Activated naive CD4-positive, alpha-beta T cell treated with anti-CD3 and anti-CD28 coated beads, Interleukin-2, amount 50 U/mL, for 24 hours (primary cell): ENCODE data around the gene FADS6.
A peak's percentile ranks its signal among the peaks of the same experiment; 100 is the strongest.

Source experiments
- H3K27ac Mint-ChIP-seq: one replicate; pipeline ENCODE4 v1.8.0; 2021; ENCODE audit warnings: mild to moderate bottlenecking, mixed read lengths
- H3K27me3 Mint-ChIP-seq: one replicate; pipeline ENCODE4 v1.8.0; 2021; ENCODE audit warnings: mixed read lengths
- H3K36me3 Mint-ChIP-seq: one replicate; pipeline ENCODE4 v1.8.0; 2021; ENCODE audit warnings: mixed read lengths
- H3K4me1 Mint-ChIP-seq: one replicate; pipeline ENCODE4 v1.8.0; 2021; ENCODE audit warnings: mixed read lengths
- H3K4me3 Mint-ChIP-seq: one replicate; pipeline ENCODE4 v1.8.0; 2021; ENCODE audit warnings: mild to moderate bottlenecking, mixed read lengths
- H3K9me3 Mint-ChIP-seq: one replicate; pipeline ENCODE4 v1.8.0; 2021; ENCODE audit warnings: mixed read lengths

The FADS6 gene

DNA sequence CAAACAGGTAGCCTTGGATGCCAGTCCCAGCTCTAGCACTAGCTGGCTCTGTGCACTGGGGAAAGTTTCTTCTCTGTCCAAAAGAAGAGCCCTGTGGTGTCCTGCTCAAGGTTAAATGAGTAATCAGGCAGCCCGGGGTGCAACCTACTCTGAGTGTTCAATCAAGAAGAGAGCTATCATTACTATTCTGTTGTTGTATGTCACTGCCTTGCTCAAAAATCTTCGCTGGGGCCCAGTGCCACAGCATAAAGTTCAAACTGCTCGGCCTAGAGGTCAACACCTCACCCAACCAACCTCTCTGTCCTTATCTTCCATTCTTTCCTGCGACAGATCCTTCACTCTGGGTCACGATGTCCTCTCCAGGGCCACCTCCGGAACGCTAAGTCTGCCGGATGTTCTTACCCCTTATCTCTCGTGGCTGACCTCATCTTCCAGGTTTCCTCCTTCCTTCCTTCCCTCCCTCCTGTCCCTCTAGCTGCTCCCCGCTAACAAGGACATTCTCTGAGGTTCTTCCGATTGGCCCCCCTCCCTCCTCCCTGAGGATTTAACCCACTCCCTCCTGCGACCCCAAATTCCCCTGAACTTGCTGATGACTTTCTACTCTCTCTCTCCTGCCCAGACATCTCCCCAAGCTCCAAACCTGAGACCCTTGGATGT is 25.1 kb downstream of the FADS6 start:
- Mint-ChIP-seq H3K4me1 (peaks cover 17% of the 10 kb centered on the region), H3K27ac (no peak overlapping the region), H3K4me3 (no peak overlapping the region), H3K36me3 (no peaks in the 10 kb centered on the region), H3K27me3 (no peaks in the 10 kb centered on the region), H3K9me3 (no peaks in the 10 kb centered on the region)

DNA sequence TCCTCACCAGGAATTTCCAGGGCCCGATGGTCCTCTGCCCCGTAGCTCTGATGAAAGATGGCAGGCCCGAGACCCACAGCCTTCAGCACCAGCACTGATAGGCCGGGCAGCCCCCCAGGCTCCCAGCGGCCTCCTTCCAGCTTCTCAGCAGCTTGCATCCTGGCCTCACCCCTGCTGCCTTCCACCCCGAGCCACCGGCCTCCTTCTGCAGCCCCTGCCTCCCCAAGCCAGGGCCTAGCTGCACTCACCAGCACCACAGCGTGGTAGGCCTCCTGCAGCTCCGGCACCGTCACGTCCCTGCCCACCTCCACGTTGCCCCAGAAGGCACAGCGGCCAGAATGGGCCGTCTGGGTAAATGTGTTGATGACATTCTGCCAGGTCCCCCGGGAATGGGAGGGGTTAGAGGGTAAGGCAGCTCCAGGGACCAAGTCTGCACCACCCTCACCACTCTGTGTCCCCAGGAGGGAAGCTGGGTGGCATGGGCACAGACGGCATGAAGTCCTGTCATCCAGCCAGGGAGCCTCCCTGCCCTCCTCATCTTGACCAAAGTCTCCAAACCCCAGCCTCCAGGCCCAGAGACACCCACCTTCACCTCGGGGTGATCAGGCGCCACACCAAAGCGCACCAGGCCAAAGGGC is 27.1 kb downstream of the FADS6 start:
- Mint-ChIP-seq H3K4me3 (no peak overlapping the region), H3K36me3 (no peaks in the 10 kb centered on the region), H3K27ac (no peak overlapping the region), H3K9me3 (no peaks in the 10 kb centered on the region), H3K27me3 (peaks cover 1% of the 10 kb centered on the region), H3K4me1 (peaks cover 10% of the 10 kb centered on the region)

DNA sequence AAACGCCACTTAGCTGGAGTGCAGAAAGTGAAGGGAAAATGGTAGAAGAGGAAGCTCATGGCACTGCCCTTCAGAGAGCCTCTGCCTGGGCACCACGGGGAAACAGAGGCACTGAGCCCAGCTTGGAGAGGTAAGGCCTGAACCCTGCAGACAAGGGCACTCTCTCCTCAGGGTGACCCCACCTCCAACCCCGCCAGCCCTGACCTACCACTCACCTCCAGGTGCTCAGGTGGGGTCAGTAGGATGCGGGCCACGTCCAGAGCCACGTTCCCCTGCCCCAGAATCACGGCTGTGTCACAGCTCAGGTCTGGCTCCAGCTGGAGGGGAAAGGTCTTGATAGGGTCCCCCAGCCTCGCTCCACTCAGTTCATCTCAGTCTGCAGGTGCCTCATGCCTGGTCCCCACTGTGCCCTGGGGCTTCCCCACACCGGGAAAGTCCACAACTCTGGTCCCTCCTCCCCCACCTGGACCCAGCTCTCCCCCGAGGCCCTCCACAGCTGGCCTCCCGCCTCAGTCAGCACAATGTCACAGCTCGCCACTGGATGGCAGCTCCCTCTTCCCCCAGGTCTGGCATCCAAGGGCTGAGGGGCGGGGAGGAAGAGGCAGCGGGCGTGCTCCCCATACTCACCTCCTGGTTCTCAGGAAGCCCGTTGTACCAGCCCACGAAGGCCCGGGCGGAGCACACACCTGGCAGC is 27.8 kb downstream of the FADS6 start:
- H3K4me3 Mint-ChIP-seq: no peak overlapping the region
- peaks cover 1% of the 10 kb centered on the region for H3K27me3 Mint-ChIP-seq
- H3K27ac Mint-ChIP-seq: no peak overlapping the region
- H3K9me3 Mint-ChIP-seq: no peaks in the 10 kb centered on the region
- H3K36me3 Mint-ChIP-seq: no peaks in the 10 kb centered on the region
- peaks cover 10% of the 10 kb centered on the region for H3K4me1 Mint-ChIP-seq

- Mint-ChIP-seq H3K27ac (no peak overlapping the region), H3K4me3 (no peak overlapping the region), H3K27me3 (peaks cover 3% of the 10 kb centered on the region), H3K9me3 (no peaks in the 10 kb centered on the region), H3K4me1 (peaks cover 10% of the 10 kb centered on the region), H3K36me3 (no peaks in the 10 kb centered on the region)
Measured at GRCh38 chr17:74864866-74865395, 28.5 kb downstream of the FADS6 start.

DNA sequence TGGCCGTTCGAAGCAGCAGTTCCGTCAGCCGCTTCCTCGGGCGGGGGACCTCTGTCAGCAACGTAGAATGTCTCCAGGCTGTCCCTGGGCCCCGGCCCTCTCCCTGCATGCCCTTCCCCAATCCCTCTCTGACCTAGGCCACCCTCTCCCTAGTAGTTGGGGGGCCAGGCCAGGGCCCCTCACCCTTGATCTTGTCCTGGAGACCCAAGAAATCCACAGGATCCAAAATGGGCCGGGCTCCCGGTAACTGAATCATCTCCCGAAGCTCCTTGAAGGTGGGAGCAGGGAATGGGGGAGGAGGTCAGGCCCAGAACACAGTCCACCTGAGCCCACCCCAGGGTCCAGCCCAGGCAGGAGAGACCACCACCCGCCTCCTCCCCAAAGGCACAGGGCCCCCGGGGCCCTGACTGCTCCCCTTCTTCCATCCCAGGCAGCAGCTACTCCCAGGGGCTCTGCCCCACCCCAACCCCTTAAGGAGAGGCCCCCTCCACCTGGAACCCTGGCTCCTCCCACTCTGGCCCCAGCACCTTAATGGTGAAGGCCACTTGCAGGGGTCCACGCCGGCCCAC is 29.1 kb downstream of the FADS6 start:
- no peaks in the 10 kb centered on the region for H3K9me3 Mint-ChIP-seq
- H3K27ac Mint-ChIP-seq: no peak overlapping the region
- peaks cover 3% of the 10 kb centered on the region for H3K27me3 Mint-ChIP-seq
- H3K4me3 Mint-ChIP-seq: no peak overlapping the region
- no peaks in the 10 kb centered on the region for H3K36me3 Mint-ChIP-seq
- H3K4me1 Mint-ChIP-seq: peaks cover 10% of the 10 kb centered on the region

GRCh38 chr17:74863420-74864296 is 29.8 kb downstream of the FADS6 start:
- Mint-ChIP-seq H3K4me1 (peaks cover 13% of the 10 kb centered on the region), H3K4me3 (no peak overlapping the region), H3K9me3 (no peaks in the 10 kb centered on the region), H3K36me3 (no peaks in the 10 kb centered on the region), H3K27me3 (peaks cover 10% of the 10 kb centered on the region), H3K27ac (no peak overlapping the region)

DNA sequence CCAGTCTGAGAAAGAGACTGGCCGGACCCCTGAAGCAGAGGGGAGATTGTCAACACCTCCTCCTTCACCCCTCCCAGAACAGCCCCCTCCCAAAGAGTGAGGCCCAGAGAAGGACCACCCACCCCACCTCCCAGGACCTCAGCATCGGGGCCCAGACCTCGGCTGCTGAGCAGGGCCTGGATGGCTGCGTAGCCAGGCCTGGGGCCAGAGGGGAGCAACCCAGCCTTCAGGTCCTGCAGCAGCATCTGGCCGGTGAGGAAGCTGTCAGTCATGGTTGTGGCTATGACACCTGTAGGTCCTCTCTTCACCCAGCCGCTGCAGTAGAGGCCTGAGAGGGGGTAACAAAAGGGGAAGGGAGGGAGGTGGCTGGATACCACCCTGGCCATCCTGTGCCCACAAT is 30.5 kb downstream of the FADS6 start:
- Mint-ChIP-seq H3K27me3 (peaks cover 13% of the 10 kb centered on the region), H3K36me3 (no peaks in the 10 kb centered on the region), H3K4me1 (peaks cover 13% of the 10 kb centered on the region), H3K27ac (no peak overlapping the region), H3K9me3 (no peaks in the 10 kb centered on the region), H3K4me3 (no peak overlapping the region)

GRCh38 chr17:74862108-74862901 is 31.1 kb downstream of the FADS6 start:
- peaks cover 13% of the 10 kb centered on the region for H3K4me1 Mint-ChIP-seq
- H3K27me3 Mint-ChIP-seq: peaks cover 19% of the 10 kb centered on the region
- no peaks in the 10 kb centered on the region for H3K9me3 Mint-ChIP-seq
- no peaks in the 10 kb centered on the region for H3K36me3 Mint-ChIP-seq
- H3K4me3 Mint-ChIP-seq: peak overlapping the region; percentile 63
- H3K27ac Mint-ChIP-seq: no peak overlapping the region

DNA sequence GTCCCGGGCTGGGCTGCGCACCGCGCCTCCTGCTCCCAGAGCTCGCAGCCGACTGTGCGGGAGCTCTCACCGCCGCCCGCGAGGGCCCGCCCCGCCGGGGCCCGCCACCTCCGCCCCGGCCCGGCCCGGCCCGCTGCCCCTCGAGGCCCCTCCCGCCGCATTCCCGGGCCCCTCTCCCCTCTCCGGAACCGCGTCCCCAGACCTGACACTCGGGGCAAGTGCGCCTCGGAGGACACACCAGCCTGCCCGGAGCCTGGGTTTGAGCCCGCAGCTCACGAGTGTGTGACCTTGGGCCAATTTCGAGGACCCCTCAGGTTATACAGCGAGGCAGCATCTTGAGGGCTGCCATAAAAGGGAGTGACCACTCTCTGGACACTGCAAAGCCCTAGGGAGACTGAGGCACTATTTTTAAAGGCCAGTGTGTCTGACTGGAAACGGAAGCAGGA is 31.7 kb downstream of the FADS6 start:
- Mint-ChIP-seq H3K4me3 (peak overlapping the region; percentile 63), H3K9me3 (no peaks in the 10 kb centered on the region), H3K27me3 (peaks cover 25% of the 10 kb centered on the region), H3K27ac (no peak overlapping the region), H3K36me3 (no peaks in the 10 kb centered on the region), H3K4me1 (peaks cover 13% of the 10 kb centered on the region)

DNA sequence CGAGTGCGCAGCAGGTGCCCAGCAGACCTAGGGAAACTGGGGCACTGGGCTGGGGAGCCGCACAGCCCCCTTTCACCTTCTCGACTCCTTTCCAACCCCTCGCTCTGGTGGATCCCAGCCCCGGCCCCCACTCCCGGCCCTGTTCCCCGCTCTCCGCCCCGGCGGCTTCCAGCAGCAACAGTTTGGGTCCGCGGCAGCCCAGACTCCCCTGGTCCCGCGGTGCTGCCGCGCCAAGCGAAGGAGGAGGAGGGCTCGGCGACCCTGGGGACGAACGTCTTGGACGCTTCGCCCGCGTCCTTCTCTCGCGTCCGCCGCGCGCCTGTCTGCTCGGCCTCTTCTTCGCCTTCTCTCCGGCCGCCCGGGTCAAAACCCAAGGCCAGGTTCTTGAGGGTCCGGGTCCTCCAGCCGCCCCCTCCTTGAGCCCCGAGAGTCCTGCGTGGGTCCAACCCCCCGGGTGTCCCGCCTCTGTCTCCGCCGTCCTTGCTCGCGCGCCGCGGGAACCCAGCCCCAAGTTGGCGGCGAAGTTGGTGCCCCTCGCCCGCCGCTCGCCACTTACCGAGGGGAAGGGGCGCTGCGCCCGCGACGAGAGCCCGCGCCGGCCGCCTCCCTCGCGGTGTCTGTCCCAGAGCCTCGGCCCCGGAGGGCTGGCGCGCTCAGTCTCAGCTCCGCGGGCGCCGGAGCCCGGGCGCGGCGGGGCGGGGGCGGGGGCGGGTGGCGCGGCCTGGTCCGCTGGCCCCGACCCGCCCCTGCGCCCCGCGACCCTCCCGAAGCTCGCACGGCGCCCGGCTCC is 32.4 kb downstream of the FADS6 start:
- H3K27ac Mint-ChIP-seq: no peak overlapping the region
- H3K36me3 Mint-ChIP-seq: no peaks in the 10 kb centered on the region
- peak overlapping the region; percentile 51 for H3K4me3 Mint-ChIP-seq
- H3K4me1 Mint-ChIP-seq: peaks cover 13% of the 10 kb centered on the region
- H3K9me3 Mint-ChIP-seq: no peaks in the 10 kb centered on the region
- H3K27me3 Mint-ChIP-seq: peaks cover 27% of the 10 kb centered on the region

- no peaks in the 10 kb centered on the region for H3K9me3 Mint-ChIP-seq
- peaks cover 32% of the 10 kb centered on the region for H3K27me3 Mint-ChIP-seq
- H3K4me3 Mint-ChIP-seq: peak overlapping the region; percentile 70
- no peak overlapping the region for H3K27ac Mint-ChIP-seq
- H3K4me1 Mint-ChIP-seq: peaks cover 13% of the 10 kb centered on the region
- no peaks in the 10 kb centered on the region for H3K36me3 Mint-ChIP-seq
Measured at GRCh38 chr17:74860229-74860871, 33.1 kb downstream of the FADS6 start.

DNA sequence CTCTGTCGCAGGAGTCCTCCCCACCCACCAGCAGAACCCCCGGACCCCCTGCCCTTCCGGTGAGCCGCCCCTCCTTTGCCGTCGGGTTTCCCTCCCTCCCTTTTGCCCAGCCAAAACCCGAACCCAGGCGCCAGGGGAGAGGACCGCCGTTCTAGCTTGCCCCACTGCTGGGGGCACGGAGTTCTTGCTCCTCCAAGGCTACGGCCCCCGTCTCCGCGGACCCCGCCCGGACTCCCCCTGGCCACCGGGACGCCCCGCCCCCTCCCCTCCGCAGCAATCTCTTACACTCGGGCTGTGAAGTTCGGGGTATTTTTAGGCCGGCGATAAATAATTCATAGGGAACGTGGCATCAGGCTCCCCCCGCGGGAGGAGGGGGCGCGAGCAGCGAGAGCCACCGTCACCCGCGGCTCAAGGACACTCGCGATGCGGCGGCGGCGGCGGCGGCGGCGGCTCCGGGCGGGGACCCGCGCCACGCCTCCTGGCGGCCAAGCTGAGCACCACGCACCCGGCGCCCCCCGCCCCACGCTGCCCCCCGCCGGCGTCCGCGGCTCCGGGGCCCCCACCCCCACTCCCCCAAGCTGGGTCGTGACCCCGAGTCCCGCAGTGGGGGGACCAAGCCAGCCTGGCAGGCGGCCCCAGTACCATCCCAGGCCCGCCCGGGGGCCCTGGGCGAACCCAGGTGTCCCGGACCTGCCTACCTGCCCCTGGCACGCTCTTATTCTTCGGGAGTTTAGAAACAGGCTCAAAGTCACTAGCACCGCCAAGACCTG is 33.8 kb downstream of the FADS6 start, which contains the start of gene GRIN2C:
GRIN2C (minus strand) TSS at position 427 of the 770 bp plus-strand sequence. CDS start 4,793 bp downstream, outside the sequence.
- H3K9me3 Mint-ChIP-seq: no peaks in the 10 kb centered on the region
- H3K36me3 Mint-ChIP-seq: no peaks in the 10 kb centered on the region
- H3K4me1 Mint-ChIP-seq: peaks cover 9% of the 10 kb centered on the region
- no peak within 1 kb of the TSS for H3K27ac Mint-ChIP-seq
- peaks cover 35% of the 10 kb centered on the region for H3K27me3 Mint-ChIP-seq
- peak within 1 kb of the TSS; percentile 70 for H3K4me3 Mint-ChIP-seq
